Ecto neural progenitor cell (in vitro differentiated cells): Measurements from ENCODE around the gene SEZ6L.

ENCODE experiments used
- DNase-seq: peaks from one replicate; pipeline ENCODE4 v3.0.0-alpha.2; 2018; ENCODE audit warnings: low spot score

SEZ6L gene

DNA sequence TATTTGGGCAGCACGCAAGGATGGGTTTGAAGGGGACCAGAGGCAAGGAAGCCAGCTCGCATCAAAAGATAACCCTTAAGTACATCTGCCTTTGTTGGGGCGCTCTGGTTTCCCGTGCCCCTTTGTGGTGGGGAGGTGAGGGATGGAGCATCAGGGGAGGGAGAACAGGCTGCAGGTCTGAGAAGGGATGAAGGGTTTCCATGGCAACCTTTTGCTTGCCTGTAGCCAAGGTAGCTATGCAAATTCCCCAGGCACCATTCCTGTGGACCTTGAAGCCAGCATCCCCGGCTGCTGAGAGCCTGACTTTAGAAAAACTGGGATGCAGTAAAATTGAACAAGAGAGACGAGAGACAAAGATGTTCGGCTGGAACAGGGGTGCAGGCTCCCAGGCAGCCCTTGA lies 75.7 kb downstream of the SEZ6L start:
- no peak for DNase-seq

DNA sequence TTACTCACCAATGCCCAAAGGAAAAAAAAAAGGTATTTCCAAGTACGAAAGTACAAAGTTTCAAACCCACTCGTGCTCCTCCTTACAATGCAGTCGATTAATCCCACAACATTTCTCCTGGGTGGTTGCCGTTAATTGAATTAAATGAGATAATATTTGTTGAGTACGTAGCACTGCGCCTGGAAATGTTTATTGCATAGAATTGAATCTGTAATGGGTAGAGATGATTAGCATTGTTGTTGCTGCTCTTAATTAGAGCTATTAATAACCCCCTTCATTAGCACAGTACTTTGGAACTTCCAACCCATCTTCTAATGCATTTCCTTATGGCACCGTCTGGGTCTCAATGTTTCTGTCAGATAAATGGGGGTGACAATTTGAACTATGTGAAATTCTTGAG lies 77.3 kb downstream of the SEZ6L start:
- no peak for DNase-seq

- DNase-seq = no peak
Measured at GRCh38 chr22:26251869-26252268, 82.6 kb downstream of the SEZ6L start.

DNA sequence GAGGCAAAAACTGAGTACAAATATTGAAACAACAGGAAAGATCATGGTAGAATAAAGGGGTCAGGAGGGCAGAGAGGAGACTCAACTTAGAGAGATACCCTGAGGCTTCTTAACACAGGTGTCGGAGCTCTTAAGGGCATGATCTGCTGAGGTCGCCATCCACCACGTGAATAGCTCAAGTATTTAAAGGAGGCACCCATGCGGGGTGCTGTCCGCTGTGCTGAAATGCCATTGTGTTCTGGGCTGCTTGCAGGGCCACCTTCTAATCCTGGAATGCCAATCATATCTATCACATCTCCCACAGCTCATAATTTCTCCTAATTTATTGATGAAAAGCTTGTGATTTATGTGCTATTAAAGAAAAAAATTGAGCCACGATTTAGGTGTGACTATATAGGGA lies 90.2 kb downstream of the SEZ6L start:
- DNase-seq = peak; percentile 63

GRCh38 chr22:26264162-26264561 lies 94.9 kb downstream of the SEZ6L start:
- no peak for DNase-seq

DNA sequence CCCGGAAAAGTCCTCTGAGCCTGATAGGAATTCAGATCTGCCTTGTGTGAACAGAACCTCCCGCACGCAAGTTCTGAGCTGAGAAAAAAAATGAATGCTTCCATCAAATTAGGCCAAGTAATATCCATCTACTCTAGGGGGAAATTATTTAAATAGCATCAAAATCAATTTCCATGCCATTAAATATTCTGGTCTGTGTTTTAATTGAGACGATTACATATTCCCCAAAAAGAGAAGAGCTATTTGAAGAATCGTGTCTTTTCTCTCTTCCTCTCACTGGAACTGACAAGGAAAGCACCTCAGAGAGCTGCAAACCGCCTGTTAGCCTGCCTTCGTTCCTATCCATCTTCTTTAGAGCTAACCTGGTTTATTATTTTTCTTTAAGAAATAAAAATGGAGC lies 96.0 kb downstream of the SEZ6L start:
- DNase-seq = no peak

- DNase-seq = no peak
Measured at GRCh38 chr22:26265909-26266308, 96.6 kb downstream of the SEZ6L start.

- no peak for DNase-seq
Measured at GRCh38 chr22:26267856-26268255, 98.6 kb downstream of the SEZ6L start.

DNA sequence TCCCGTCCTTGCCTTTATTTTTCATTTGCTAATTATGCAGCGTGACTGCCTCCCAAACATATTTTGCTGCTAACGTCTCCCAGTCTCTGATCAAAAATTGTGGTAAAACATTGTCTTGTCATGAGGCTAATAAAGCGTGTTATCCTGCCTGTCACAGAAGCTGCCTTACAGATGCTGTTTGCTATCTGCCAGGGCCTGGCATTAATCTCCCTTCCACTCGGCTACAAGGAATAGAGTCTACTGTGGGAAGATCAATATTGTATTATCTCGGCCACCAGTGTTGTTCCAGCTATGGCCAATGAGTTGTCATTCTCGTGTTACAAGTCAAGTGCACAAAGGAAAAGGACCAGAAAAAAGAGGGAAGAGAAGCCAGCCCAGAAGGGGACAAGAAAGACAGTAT lies 100.3 kb downstream of the SEZ6L start:
- DNase-seq = no peak

- DNase-seq = no peak
Measured at GRCh38 chr22:26271427-26271826, 102.2 kb downstream of the SEZ6L start.

DNA sequence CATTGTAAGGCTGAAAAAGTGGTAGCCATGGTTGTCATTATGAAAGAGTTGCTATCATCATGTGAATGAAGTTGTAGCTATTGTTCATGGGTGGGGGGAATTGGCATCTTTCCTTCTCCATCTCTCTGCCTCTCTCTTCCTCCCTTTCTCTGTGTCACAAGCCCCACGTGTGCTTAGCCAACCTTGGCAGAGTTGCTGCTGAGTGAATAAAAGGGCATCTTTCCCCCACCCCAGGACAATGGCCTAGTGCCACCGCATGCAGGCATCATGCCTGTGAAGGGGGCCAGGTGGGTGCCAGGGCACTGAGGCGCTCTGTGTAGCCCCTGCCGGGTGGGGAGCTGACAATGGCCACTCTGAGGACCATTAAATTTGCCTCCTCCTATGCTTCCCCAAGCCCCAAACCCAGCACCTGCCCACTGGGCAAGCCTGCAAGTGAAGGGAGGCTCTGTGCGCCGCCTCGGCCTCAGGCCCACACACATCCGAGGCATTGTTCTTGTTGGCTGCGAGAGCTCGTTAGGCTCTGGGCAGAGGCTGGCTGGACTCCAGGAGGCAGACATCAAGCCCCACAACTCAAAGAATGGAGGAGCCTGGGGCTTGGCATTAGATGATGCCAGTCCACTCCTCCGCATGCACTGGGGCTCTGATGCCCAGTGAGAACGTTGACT lies 103.9 kb downstream of the SEZ6L start:
- DNase-seq = no peak

DNA sequence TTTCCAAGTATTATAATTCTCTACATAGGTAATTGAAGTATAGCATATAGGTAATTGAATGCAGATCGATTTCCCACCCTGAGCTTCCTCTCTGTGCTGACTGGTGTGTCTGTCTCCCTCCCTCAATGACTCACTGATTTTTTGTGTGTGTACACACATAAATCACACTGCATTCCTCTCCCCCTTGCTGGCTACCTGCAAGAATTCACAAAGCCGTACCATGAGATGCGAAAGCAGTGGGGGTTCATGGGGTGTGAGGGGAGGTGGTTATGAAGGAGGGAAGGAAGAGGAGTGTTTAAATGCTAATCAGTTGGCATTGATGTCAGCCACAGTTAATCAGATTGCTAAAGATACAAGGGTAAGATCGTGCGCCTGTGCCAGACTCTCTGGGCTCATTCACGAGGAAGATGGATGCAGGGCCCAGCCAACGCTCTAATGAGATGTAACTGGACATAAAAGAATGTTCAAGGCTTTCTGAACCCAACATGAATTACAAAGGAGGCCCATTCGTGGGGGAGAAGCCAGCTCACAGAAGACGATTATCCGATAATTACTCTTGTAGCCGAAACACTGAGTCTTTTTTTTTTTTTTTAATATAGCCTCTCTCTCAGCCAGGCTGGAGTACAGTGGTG lies 107.4 kb downstream of the SEZ6L start:
- DNase-seq = no peak

GRCh38 chr22:26281941-26282340 lies 112.7 kb downstream of the SEZ6L start:
- DNase-seq = no peak

GRCh38 chr22:26283330-26283729 lies 114.1 kb downstream of the SEZ6L start:
- DNase-seq = no peak

- DNase-seq = no peak
Measured at GRCh38 chr22:26285632-26286031, 116.4 kb downstream of the SEZ6L start.

- no peak for DNase-seq
Measured at GRCh38 chr22:26286091-26286820, 117.0 kb downstream of the SEZ6L start.

DNA sequence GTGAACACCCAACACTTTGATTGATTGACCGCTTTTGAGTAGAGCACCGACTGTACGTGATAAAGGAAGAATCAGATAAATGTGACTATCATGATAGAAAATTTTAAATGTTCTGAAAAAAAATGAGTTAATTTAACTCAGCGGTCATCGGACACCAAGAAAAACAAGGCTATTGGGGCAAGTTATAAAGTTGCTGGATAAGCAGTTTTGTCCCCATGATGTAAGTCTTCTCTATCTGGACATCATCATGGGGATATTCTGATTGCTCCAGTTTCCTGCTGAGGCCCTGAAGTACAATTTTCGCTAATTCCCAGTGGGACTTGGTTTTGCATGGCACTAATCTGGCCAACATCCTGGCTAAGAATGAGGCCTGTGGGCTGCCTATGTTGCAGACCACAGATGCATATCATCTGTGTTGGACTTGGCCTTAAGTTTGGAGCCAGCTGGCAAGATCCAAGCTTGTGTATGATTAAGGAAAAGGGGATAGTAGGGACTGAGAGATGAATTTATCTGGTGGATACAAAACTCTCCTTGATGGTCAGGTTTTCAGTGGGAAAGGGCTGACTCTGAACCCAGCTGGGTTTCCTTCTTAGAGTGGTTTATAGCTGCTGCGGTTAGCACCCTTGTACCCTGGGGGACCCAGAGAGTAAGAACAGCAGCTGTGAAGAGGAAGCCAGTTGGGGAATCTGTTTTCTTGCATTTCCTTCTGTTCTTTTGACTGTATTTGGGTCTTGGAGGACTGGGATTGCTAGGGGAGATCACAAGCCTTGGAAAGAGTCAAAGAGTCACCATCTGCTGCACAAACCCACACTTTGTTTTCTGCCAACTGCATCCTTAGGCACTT lies 118.3 kb downstream of the SEZ6L start:
- no peak for DNase-seq

- DNase-seq = no peak
Measured at GRCh38 chr22:26289611-26290101, 120.4 kb downstream of the SEZ6L start.

GRCh38 chr22:26291940-26292666 lies 122.8 kb downstream of the SEZ6L start:
- no peak for DNase-seq

DNA sequence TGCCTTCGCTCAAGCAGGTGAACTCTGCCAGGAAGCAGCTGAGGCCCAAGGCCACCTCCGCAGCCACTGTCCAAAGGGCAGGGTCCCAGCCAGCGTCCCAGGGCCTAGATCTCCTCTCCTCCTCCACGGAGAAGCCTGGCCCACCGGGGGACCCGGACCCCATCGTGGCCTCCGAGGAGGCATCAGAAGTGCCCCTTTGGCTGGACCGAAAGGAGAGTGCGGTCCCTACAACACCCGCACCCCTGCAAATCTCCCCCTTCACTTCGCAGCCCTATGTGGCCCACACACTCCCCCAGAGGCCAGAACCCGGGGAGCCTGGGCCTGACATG lies 123.4 kb downstream of the SEZ6L start:
- no peak for DNase-seq

DNA sequence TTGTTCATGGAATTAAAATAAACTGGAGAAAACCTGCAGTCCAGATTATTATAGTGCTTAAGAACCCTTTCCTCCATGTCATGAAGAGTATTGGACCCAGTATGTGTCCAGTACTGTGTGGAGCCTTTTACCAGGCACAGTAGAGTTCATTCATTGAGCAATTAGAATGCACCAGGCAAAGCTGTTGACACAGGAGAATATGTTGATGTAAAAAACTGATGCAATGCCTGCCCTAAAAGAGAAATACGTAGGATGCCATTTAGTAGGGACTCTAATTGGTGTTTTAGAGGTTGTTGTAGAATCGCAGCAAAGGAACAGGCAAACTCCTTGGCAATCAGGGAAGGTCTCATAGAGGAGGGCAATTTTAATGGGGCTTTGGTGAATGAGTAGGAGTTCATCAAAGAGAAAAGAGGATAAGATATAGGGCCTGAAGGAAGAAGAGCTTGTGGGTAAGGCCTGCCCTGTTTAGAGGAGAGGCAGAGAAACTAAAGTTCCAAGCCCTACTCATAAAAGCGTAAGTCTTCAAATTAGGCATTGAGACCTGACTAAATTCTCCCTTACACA lies 126.4 kb downstream of the SEZ6L start:
- no peak for DNase-seq
